ENCODE results near the gene MRPL54. TPM values are rescaled to one million over a fixed set of nuclear protein-coding genes. Genes with fewer than 3 reads are reported as not detected.

Gene MRPL54
- total RNA-seq, 6 donors from 2014 or later, result 16.8 to 83.9 (median 65.5) TPM

DNA sequence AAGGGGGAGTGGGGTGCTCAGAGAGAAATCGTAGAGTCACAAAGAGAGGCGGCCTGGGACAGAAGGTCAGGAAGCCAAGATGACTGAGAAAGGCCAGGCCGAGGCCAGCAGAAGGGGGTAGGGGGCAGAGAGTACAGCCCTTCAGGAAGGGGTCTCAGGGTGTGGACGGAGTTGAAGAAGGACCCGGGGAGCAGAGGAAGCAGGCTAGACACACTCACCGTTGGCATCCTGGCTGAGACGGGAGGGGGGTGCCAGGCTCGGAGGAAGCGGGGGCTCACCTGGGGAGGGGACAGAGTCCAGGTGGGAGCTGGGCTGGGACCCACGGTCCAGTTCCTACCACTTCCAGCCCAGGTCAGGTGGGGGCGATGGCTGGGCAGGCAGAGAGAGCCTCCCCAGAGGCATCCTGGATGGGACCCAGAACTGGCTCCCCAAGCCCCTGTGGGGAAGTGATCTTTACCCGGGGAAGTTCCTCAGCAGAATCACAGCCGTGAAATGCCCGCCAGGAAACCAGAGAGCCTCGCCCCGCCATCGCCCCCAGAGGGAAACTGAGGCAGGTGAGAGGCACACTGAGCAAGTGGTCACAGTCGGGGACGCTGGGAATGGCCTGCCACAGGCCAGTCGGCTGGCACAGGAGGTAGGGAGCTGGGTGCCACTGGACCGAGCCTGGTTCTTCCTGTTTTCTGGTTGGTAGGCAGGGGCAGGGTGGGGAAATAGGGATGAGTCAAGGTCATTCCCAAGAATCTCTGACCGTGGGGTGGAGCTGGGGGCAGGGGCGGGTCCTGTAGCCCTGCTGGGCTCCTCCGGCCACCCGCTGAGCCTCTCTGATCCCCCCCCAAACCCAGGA lies 22.3 kb downstream of the MRPL54 start:
- H3K27ac ChIP-seq, result peak overlapping the region in 2 of 4 donors; percentile 30 to 79
- H3K9me3 ChIP-seq, result peaks cover 12 to 27% (median 17%) of the 10 kb centered on the region in 4 donors
- DNase-seq, result no peak
- 32 to 33% methylated on average over 10 to 25 of the region's 25 CpGs for WGBS, 2 donors
- peaks cover 0 to 10% (median 0%) of the 10 kb centered on the region in 4 donors for H3K36me3 ChIP-seq
- peak; percentile 28 to 39 for ATAC-seq (ENCODE audit: low FRiP score in 2 of 2)
- H3K4me3 ChIP-seq, result peak overlapping the region in 3 of 4 donors; percentile 55 to 64 (median 63)
- peaks cover 0 to 7% (median 3%) of the 10 kb centered on the region in 4 donors for H3K27me3 ChIP-seq
- TF ChIP-seq POLR2AphosphoS5 (IDR thresholded peaks at IDR 0.05), result no peak
- no peak for TF ChIP-seq EP300 (IDR thresholded peaks at IDR 0.05)
- TF ChIP-seq, protein P1, sequence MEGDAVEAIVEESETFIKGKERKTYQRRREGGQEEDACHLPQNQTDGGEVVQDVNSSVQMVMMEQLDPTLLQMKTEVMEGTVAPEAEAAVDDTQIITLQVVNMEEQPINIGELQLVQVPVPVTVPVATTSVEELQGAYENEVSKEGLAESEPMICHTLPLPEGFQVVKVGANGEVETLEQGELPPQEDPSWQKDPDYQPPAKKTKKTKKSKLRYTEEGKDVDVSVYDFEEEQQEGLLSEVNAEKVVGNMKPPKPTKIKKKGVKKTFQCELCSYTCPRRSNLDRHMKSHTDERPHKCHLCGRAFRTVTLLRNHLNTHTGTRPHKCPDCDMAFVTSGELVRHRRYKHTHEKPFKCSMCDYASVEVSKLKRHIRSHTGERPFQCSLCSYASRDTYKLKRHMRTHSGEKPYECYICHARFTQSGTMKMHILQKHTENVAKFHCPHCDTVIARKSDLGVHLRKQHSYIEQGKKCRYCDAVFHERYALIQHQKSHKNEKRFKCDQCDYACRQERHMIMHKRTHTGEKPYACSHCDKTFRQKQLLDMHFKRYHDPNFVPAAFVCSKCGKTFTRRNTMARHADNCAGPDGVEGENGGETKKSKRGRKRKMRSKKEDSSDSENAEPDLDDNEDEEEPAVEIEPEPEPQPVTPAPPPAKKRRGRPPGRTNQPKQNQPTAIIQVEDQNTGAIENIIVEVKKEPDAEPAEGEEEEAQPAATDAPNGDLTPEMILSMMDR (IDR thresholded peaks at IDR 0.05), result no peak
- TF ChIP-seq POLR2A (IDR thresholded peaks at IDR 0.05), result no peak
- peaks cover 0 to 22% (median 4%) of the 10 kb centered on the region in 4 donors for H3K4me1 ChIP-seq

DNA sequence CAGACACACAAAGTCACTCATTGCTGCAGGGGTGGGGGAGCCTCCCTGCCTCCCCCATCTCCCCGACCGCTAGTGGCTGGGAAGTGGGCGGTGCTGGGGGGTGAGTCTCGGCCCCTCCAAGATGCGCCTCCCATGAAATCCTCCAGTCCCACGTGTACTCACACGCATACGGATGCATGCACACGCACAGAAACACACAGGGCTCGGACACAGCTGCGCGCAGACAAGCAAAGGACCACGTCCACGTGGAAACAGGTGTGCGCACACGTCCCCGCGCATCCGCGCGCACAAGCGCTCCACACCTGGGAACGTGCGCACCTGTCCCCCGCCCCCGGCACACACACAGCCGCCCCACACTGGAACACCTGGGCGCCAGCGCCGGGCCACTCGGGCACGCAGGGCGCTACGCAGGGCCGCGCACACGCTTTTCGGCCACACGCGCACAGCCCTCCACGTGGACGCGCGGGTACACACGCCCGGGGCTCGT lies 23.0 kb downstream of the MRPL54 start:
- Histone ChIP-seq H3K36me3 (peaks cover 0 to 10% (median 0%) of the 10 kb centered on the region in 4 donors), H3K9me3 (peaks cover 12 to 25% (median 17%) of the 10 kb centered on the region in 4 donors), H3K27ac (peak overlapping the region in 3 of 4 donors; percentile 30 to 79 (median 67)), H3K4me3 (peak overlapping the region; percentile 55 to 64 (median 60)), H3K4me1 (peaks cover 0 to 22% (median 4%) of the 10 kb centered on the region in 4 donors), H3K27me3 (peaks cover 0 to 7% (median 3%) of the 10 kb centered on the region in 4 donors)
- TF ChIP-seq EP300 (IDR thresholded peaks at IDR 0.05), result no peak
- no peak for TF ChIP-seq POLR2AphosphoS5 (IDR thresholded peaks at IDR 0.05)
- TF ChIP-seq, protein P1 (IDR thresholded peaks at IDR 0.05), result no peak
- no peak for TF ChIP-seq POLR2A (IDR thresholded peaks at IDR 0.05)
- ATAC-seq (ENCODE audit: low FRiP score in 2 of 2) (peak in 1 of 2 donors; percentile 25), DNase-seq (no peak)
- WGBS, 2 donors, result 6% methylated on average over 18 of the region's 47 CpGs; no CpG with 5 or more reads in 1 of the 2 donors

DNA sequence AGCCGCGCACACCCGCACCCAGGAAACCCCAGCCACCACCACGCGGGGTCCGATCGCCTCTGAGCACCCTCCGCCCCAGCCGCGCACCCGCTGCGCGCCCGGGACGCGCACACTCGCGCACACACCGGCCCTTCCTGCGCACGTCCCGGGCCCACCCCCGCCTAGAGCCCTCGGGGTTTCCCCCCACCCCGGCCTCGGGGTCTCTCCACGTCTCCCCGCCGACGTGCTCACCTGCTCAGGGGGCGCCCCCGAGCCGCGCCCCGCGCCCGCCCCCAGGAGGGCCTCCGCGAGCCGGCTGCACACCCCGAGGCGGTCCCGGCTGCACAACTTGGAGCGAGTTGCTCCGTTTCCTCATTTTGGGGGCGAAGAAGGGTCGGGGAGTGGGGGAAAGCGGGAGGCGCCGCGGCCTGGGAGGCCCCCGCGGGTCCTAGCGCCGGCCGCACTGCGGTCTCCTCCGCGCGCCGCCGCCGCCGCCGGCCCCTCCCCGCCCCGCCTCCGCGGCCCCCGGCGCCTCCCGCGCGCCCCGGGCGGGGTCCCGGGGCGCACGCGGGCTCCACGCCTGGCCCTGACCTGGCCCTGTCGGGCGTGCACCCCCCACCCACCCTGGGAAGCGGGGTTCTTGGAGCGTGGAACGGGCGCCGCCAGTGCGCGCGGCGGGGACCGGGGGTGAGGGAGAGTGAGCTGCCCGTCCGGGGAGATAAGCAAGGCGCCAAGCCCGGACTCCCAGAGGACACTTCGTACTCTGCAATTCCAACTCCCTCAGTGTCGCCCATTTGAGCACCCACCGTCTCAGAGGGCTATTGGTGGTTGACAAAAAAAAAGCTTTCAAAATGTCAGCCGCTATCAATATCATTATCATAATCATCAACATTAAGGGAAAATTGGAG lies 23.7 kb downstream of the MRPL54 start, which contains the start of gene MATK:
Gene MATK (minus strand): TSS at position 444 of the 887 bp plus-strand sequence. CDS start 1,246 bp downstream, outside the sequence.
- DNase-seq (peak in 1 of 2 donors; percentile 83), ATAC-seq (ENCODE audit: low FRiP score in 2 of 2) (peak in 1 of 2 donors; percentile 15)
- peak within 1 kb of the TSS; percentile 55 to 64 (median 60) for H3K4me3 ChIP-seq

More for the DNA sequence above, 23.7 kb downstream of the MRPL54 start, which contains the start of gene MATK:
- Histone ChIP-seq H3K9me3 (peaks cover 12 to 18% (median 15%) of the 10 kb centered on the region in 4 donors), H3K27me3 (peaks cover 0 to 7% (median 3%) of the 10 kb centered on the region in 4 donors), H3K4me1 (peaks cover 0 to 22% (median 4%) of the 10 kb centered on the region in 4 donors), H3K36me3 (peaks cover 0 to 10% (median 0%) of the 10 kb centered on the region in 4 donors), H3K27ac (peak within 1 kb of the TSS in 3 of 4 donors; percentile 30 to 79 (median 67))
- TF ChIP-seq POLR2A (IDR thresholded peaks at IDR 0.05), result no peak
- TF ChIP-seq, protein P1 (IDR thresholded peaks at IDR 0.05), result no peak
- TF ChIP-seq EP300 (IDR thresholded peaks at IDR 0.05), result no peak
- no peak for TF ChIP-seq POLR2AphosphoS5 (IDR thresholded peaks at IDR 0.05)
- WGBS, 2 donors, result 10 to 27% methylated on average over 6 to 23 of the region's 101 CpGs
